Ascending aorta (tissue), 2 donors: ENCODE results near the gene NADSYN1. TPM values are rescaled to one million over a fixed set of nuclear protein-coding genes. Genes with fewer than 3 reads are reported as not detected.

Experiments used
- DNase-seq, 2 donors: peaks; one replicate each; pipeline ENCODE4 v3.0.0-alpha.2; 2019; ENCODE audit warnings: low spot score in 2 of 2
- H3K27ac ChIP-seq, 2 donors: fragments of 200-600 bp; sonication (generic); one replicate each; pipeline ENCODE4 v1.5.1; 2016 to 2017; ENCODE audit warnings: mild to moderate bottlenecking in 1 of 2
- H3K27me3 ChIP-seq: fragments of 200-600 bp; sonication (generic); one replicate; pipeline ENCODE4 v1.5.1; 2017
- H3K36me3 ChIP-seq, 2 donors: fragments of 200-600 bp; sonication (generic); one replicate each; pipeline ENCODE4 v1.5.1; 2016
- H3K4me1 ChIP-seq, 2 donors: fragments of 200-600 bp; sonication (generic); one replicate each; pipeline ENCODE4 v1.5.1; 2016 to 2017; ENCODE audit warnings: mild to moderate bottlenecking in 1 of 2
- H3K4me3 ChIP-seq, 2 donors: fragments of 200-600 bp; sonication (generic); one replicate each; pipeline ENCODE4 v1.5.1; 2016 to 2017; ENCODE audit warnings: mild to moderate bottlenecking in 1 of 2
- H3K9me3 ChIP-seq, 2 donors: fragments of 200-600 bp; sonication (generic); one replicate each; pipeline ENCODE4 v1.5.1; 2016
- intact Hi-C: fragments of 100-400 bp; cut with DNase I; formaldehyde crosslinking; loops from one replicate; pipeline ENCODE4 v1.15.1; 2023
- total RNA-seq: library from RNA; depleted of rRNA; stranded (reverse); fragments of >200 nt; gene quantifications from one replicate; pipeline ENCODE4 v1.1.0, GENCODE V29; 2016
- TF ChIP-seq, protein P1 (sequence below), 3 experiments: fragments of 200-600 bp in 2 of 3; fragments of 450-650 bp in 1 of 3; sonication (generic) in 2 of 3; IDR thresholded peaks; one replicate each; pipeline ENCODE4 v1.5.1; 2016 to 2019; ENCODE audit warnings: antibody characterized with exemption in 3 of 3, mild to moderate bottlenecking in 1 of 3, moderate library complexity in 1 of 3

The NADSYN1 gene
- total RNA-seq, 1 donor from 2014 or later, result 33.3 TPM

DNA sequence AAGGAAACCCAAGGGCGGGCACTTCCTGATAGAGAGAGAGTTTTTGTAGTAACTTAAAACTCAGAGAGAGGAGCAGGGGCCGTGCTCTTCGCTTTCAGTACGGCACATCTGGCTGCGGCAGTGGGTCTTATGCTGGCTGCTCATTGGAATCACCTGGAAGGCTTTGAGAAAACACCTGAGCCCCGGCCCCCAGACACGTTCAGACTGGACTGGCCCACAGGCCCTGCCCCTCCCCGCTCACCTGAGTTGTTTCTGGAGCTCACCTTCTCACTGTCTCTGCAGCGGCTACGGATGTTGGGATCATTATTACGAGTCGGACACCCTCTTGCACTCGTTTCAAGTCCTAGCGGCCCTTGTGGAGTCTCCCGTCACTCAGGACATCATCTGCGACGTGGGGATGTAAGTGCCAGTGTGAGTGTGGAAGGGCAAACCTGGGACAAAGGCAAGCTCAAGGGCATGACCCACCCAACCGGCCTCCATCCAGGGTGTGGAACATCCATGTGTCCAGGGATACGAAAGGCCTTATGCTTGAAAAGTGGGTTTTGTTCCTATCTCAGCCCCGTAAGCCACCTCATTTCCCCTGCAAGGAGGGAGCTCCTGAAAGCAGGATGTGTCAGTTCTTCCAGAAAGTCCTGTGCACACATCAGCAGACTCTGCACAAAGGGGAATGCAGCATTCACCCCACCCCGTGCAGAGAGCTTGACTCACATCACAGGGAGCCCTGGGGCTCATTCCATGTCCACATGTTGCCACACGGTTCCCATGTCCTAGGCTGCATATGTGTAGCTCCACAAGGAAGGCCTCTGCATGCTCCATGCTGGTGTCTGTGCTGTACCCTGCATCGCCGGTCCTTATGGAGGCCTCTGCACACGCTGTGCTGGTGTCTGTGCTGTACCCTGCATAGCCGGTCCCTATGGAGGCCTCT, 5.4 kb downstream of the NADSYN1 start:
- H3K9me3 ChIP-seq, result no peaks in the 10 kb centered on the region
- H3K4me1 ChIP-seq, result peaks cover 0 to 10% of the 10 kb centered on the region in 2 donors
- intact Hi-C loops, result loop anchor here (10.0 kb wide), 2 partner anchors 476 to 766 kb away; partner anchors contain the start of gene INPPL1
- H3K27me3 ChIP-seq, result no peaks in the 10 kb centered on the region
- TF ChIP-seq, protein P1, sequence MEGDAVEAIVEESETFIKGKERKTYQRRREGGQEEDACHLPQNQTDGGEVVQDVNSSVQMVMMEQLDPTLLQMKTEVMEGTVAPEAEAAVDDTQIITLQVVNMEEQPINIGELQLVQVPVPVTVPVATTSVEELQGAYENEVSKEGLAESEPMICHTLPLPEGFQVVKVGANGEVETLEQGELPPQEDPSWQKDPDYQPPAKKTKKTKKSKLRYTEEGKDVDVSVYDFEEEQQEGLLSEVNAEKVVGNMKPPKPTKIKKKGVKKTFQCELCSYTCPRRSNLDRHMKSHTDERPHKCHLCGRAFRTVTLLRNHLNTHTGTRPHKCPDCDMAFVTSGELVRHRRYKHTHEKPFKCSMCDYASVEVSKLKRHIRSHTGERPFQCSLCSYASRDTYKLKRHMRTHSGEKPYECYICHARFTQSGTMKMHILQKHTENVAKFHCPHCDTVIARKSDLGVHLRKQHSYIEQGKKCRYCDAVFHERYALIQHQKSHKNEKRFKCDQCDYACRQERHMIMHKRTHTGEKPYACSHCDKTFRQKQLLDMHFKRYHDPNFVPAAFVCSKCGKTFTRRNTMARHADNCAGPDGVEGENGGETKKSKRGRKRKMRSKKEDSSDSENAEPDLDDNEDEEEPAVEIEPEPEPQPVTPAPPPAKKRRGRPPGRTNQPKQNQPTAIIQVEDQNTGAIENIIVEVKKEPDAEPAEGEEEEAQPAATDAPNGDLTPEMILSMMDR (IDR thresholded peaks at IDR 0.05), result no peak
- H3K27ac ChIP-seq, result no peak overlapping the region
- no peak overlapping the region for H3K4me3 ChIP-seq
- no peak for DNase-seq
- peaks cover 68 to 79% of the 10 kb centered on the region in 2 donors for H3K36me3 ChIP-seq

GRCh38 chr11:71459076-71459766, 6.2 kb downstream of the NADSYN1 start:
- intact Hi-C loops, result loop anchor here (10.0 kb wide), 2 partner anchors 476 to 766 kb away; partner anchors contain the start of gene INPPL1
- Histone ChIP-seq H3K27me3 (no peaks in the 10 kb centered on the region), H3K4me1 (peaks cover 0 to 4% of the 10 kb centered on the region in 2 donors), H3K4me3 (no peak overlapping the region), H3K36me3 (peaks cover 68 to 85% of the 10 kb centered on the region in 2 donors), H3K27ac (no peak overlapping the region), H3K9me3 (no peaks in the 10 kb centered on the region)
- TF ChIP-seq, protein P1 (IDR thresholded peaks at IDR 0.05), result no peak
- no peak for DNase-seq

GRCh38 chr11:71459767-71460320, 6.8 kb downstream of the NADSYN1 start:
- TF ChIP-seq, protein P1 (IDR thresholded peaks at IDR 0.05), result no peak
- Histone ChIP-seq H3K36me3 (peaks cover 68 to 87% of the 10 kb centered on the region in 2 donors), H3K27me3 (no peaks in the 10 kb centered on the region), H3K4me3 (no peak overlapping the region), H3K4me1 (no peaks in the 10 kb centered on the region), H3K9me3 (no peaks in the 10 kb centered on the region), H3K27ac (no peak overlapping the region)
- intact Hi-C loops, result loop anchor here (10.0 kb wide), 2 partner anchors 475 to 765 kb away; partner anchors contain the start of gene INPPL1
- no peak for DNase-seq

- DNase-seq, result no peak
- intact Hi-C loops, result no loop called here
- Histone ChIP-seq H3K4me3 (no peak overlapping the region), H3K9me3 (no peaks in the 10 kb centered on the region), H3K4me1 (no peaks in the 10 kb centered on the region), H3K36me3 (peaks cover 59 to 82% of the 10 kb centered on the region in 2 donors), H3K27me3 (no peaks in the 10 kb centered on the region), H3K27ac (no peak overlapping the region)
- TF ChIP-seq, protein P1 (IDR thresholded peaks at IDR 0.05), result no peak
Measured at GRCh38 chr11:71461696-71462095, 8.7 kb downstream of the NADSYN1 start.

GRCh38 chr11:71462726-71463125, 9.7 kb downstream of the NADSYN1 start:
- TF ChIP-seq, protein P1 (IDR thresholded peaks at IDR 0.05), result no peak
- H3K4me3 ChIP-seq, result no peak overlapping the region
- DNase-seq, result no peak
- no peaks in the 10 kb centered on the region for H3K27me3 ChIP-seq
- H3K9me3 ChIP-seq, result no peaks in the 10 kb centered on the region
- no peak overlapping the region for H3K27ac ChIP-seq
- intact Hi-C loops, result no loop called here
- peaks cover 49 to 82% of the 10 kb centered on the region in 2 donors for H3K36me3 ChIP-seq
- no peaks in the 10 kb centered on the region for H3K4me1 ChIP-seq
